Liver (tissue), 9 donors: ENCODE results near the gene CYB5RL. TPM values are rescaled to one million over a fixed set of nuclear protein-coding genes. Genes with fewer than 3 reads are reported as not detected.
A peak's percentile ranks its signal among the peaks of the same experiment; 100 is the strongest.

ENCODE experiments used
- DNase-seq: peaks from one replicate; pipeline ENCODE4 v3.0.0-alpha.2; 2017; ENCODE audit warnings: low spot score
- H3K27ac ChIP-seq, 2 donors: one replicate each; pipeline ENCODE4 v1.7.0; 2013; ENCODE audit warnings: inconsistent platforms in 2 of 2, low read length in 2 of 2, control low read depth in 1 of 2, low read depth in 1 of 2, mild to moderate bottlenecking in 1 of 2
- H3K27me3 ChIP-seq, 4 donors: one replicate each; pipeline versions ENCODE4 v1.6.1 to v1.7.0; 2013; ENCODE audit warnings: low read length in 3 of 4, inconsistent platforms in 1 of 4, mild to moderate bottlenecking in 1 of 4, moderate library complexity in 1 of 4; ENCODE audit not compliant: control insufficient read depth in 4 of 4, insufficient read depth in 4 of 4
- H3K36me3 ChIP-seq, 4 donors: one replicate each; pipeline versions ENCODE4 v1.6.1 to v1.7.0; 2013; ENCODE audit warnings: low read length in 3 of 4, mild to moderate bottlenecking in 3 of 4, low read depth in 1 of 4, moderate library complexity in 1 of 4; ENCODE audit not compliant: control insufficient read depth in 4 of 4, insufficient read depth in 3 of 4
- H3K4me1 ChIP-seq, 4 donors: one replicate each; pipeline versions ENCODE4 v1.6.1 to v1.7.0; 2013; ENCODE audit warnings: low read length in 3 of 4, mild to moderate bottlenecking in 3 of 4, moderate library complexity in 1 of 4; ENCODE audit not compliant: control insufficient read depth in 4 of 4, insufficient read depth in 4 of 4
- H3K4me3 ChIP-seq, 3 donors: one replicate each; pipeline versions ENCODE4 v1.6.1 to v1.7.0; 2013; ENCODE audit warnings: low read length in 3 of 3, control low read depth in 1 of 3, low read depth in 1 of 3, mild to moderate bottlenecking in 1 of 3
- H3K9ac ChIP-seq, 2 donors: one replicate each; pipeline ENCODE4 v1.7.0; 2013; ENCODE audit warnings: low read length in 2 of 2, mild to moderate bottlenecking in 2 of 2, moderate library complexity in 2 of 2, control low read depth in 1 of 2, low read depth in 1 of 2
- H3K9me3 ChIP-seq, 4 donors: one replicate each; pipeline versions ENCODE4 v1.6.1 to v1.7.0; 2013; ENCODE audit warnings: low read length in 3 of 4; ENCODE audit not compliant: control insufficient read depth in 4 of 4
- ATF3 ChIP-seq: IDR thresholded peaks from 2 replicates; pipeline ENCODE4 v1.6.1; 2016; ENCODE audit warnings: antibody characterized with exemption
- CTCF ChIP-seq: fragments of 150-350 bp; IDR thresholded peaks from 2 replicates; pipeline ENCODE4 v1.5.1; 2017; ENCODE audit warnings: improper control_type of control experiment, low read depth, low read length; ENCODE audit not compliant: missing input control
- EGR1 ChIP-seq, 2 donors: IDR thresholded peaks; 2 replicates each; pipeline ENCODE4 v1.6.1; 2016 to 2018; ENCODE audit warnings: antibody characterized with exemption in 2 of 2, low read depth in 2 of 2
- FOXA1 ChIP-seq: IDR thresholded peaks from 2 replicates; pipeline ENCODE4 v1.6.1; 2016; ENCODE audit warnings: antibody characterized with exemption
- FOXA2 ChIP-seq: IDR thresholded peaks from 2 replicates; pipeline ENCODE4 v1.6.1; 2016; ENCODE audit warnings: antibody characterized with exemption
- HNF4G ChIP-seq: IDR thresholded peaks from 2 replicates; pipeline ENCODE4 v1.6.1; 2016; ENCODE audit warnings: antibody characterized with exemption
- JUND ChIP-seq, 2 donors: IDR thresholded peaks; 2 replicates each; pipeline ENCODE4 v1.6.1; 2016; ENCODE audit warnings: antibody characterized with exemption in 2 of 2
- MAX ChIP-seq: IDR thresholded peaks from 2 replicates; pipeline ENCODE4 v1.6.1; 2016; ENCODE audit warnings: antibody characterized with exemption
- NR2F2 ChIP-seq: IDR thresholded peaks from 2 replicates; pipeline ENCODE4 v1.6.1; 2016; ENCODE audit warnings: antibody characterized with exemption
- RAD21 ChIP-seq, 2 donors: IDR thresholded peaks; 2 replicates each; pipeline ENCODE4 v1.6.1; 2016; ENCODE audit warnings: antibody characterized with exemption in 2 of 2, mild to moderate bottlenecking in 2 of 2
- REST ChIP-seq: IDR thresholded peaks from 2 replicates; pipeline ENCODE4 v1.6.1; 2016; ENCODE audit warnings: antibody characterized with exemption, mild to moderate bottlenecking
- RXRA ChIP-seq, 2 donors: IDR thresholded peaks; 2 replicates each; pipeline ENCODE4 v1.6.1; 2017 to 2018; ENCODE audit warnings: antibody characterized with exemption in 2 of 2, mild to moderate bottlenecking in 1 of 2
- SP1 ChIP-seq: IDR thresholded peaks from 2 replicates; pipeline ENCODE4 v1.6.1; 2018; ENCODE audit warnings: antibody characterized with exemption, mild to moderate bottlenecking
- TAF1 ChIP-seq: conservative IDR thresholded peaks from 2 replicates; pipeline ENCODE4 v1.6.1; 2016; ENCODE audit warnings: antibody characterized with exemption, mild to moderate bottlenecking
- YY1 ChIP-seq: IDR thresholded peaks from 2 replicates; pipeline ENCODE4 v1.6.1; 2016; ENCODE audit warnings: antibody characterized with exemption, mild to moderate bottlenecking
- ZBTB33 ChIP-seq: IDR thresholded peaks from 2 replicates; pipeline ENCODE4 v1.6.1; 2016; ENCODE audit warnings: antibody characterized with exemption
- WGBS: extraction: QIAGEN DNeasy Blood & Tissue Kit; methylation state at CpG from one replicate; pipeline ENCODE4 v1.1.7; 2013; 5-methylcytosine and 5-hydroxymethylcytosine counted together
- polyA plus RNA-seq, 2 donors: library from polyadenylated mRNA; stranded (reverse) in 1 of 2; unstranded in 1 of 2; fragments of 200-250 nt in 1 of 2; fragments of >200 nt in 1 of 2; fragmentation: Nextera tagmentation in 1 of 2; extraction: Ambion mirVana in 1 of 2; gene quantifications; one replicate each; pipeline versions ENCODE4 v1.2.1 to v1.2.3, GENCODE V29; 2013 to 2015
- total RNA-seq, 2 donors: library from RNA; depleted of rRNA; stranded (reverse); fragments of >200 nt; gene quantifications; one replicate each; pipeline ENCODE4 v1.2.3, GENCODE V29; 2014
- donor health status: healthy.
- donor health status: healthy.
- donor health status: healthy.
- donor health status: healthy.
- donor health status: healthy.

CYB5RL gene
- total and polyA plus RNA-seq, 4 donors, result 1.5 to 4.5 (median 2.5) TPM

GRCh38 chr1:54218883-54219687, 19.3 kb upstream of the CYB5RL start:
- peaks cover 0 to 18% (median 2%) of the 10 kb centered on the region in 4 donors for H3K4me1 ChIP-seq
- WGBS, result 80% methylated on average over 11 of the region's 11 CpGs
- no peak for DNase-seq

GRCh38 chr1:54215523-54215922, 15.7 kb upstream of the CYB5RL start:
- H3K4me3 ChIP-seq, result no peak overlapping the region
- peaks cover 17 to 82% (median 72%) of the 10 kb centered on the region in 4 donors for H3K36me3 ChIP-seq
- no peak overlapping the region for H3K27ac ChIP-seq
- 95% methylated on average over 9 of the region's 9 CpGs for WGBS
- peaks cover 0 to 15% (median 2%) of the 10 kb centered on the region in 4 donors for H3K4me1 ChIP-seq
- no peaks in the 10 kb centered on the region for H3K9me3 ChIP-seq
- TF ChIP-seq EGR1 (IDR thresholded peaks at IDR 0.05; ENCODE audit: low read depth in 2 of 2), result no peak
- no peak for TF ChIP-seq MAX
- no peak for TF ChIP-seq TAF1
- no peak for TF ChIP-seq JUND (IDR thresholded peaks at IDR 0.05)
- TF ChIP-seq FOXA2, result no peak
- no peak for TF ChIP-seq SP1
- TF ChIP-seq FOXA1, result no peak
- TF ChIP-seq ZBTB33, result no peak
- no peak for DNase-seq
- H3K9ac ChIP-seq, result no peak overlapping the region
- H3K27me3 ChIP-seq, result no peaks in the 10 kb centered on the region

More at GRCh38 chr1:54218883-54219687, 19.3 kb upstream of the CYB5RL start:
- no peaks in the 10 kb centered on the region for H3K9me3 ChIP-seq
- no peak overlapping the region for H3K4me3 ChIP-seq
- H3K9ac ChIP-seq, result no peak overlapping the region
- TF ChIP-seq RAD21 (IDR thresholded peaks at IDR 0.05) (peak in 1 of 2 donors; percentile 8), CTCF (no peak), FOXA1 (no peak)
- H3K27me3 ChIP-seq, result no peaks in the 10 kb centered on the region
- peaks cover 5 to 47% (median 45%) of the 10 kb centered on the region in 4 donors for H3K36me3 ChIP-seq
- H3K27ac ChIP-seq, result peak overlapping the region; percentile 18 to 31

GRCh38 chr1:54212872-54213271, 13.0 kb upstream of the CYB5RL start:
- no peaks in the 10 kb centered on the region for H3K27me3 ChIP-seq
- TF ChIP-seq JUND (IDR thresholded peaks at IDR 0.05) (no peak), TAF1 (no peak), FOXA2 (no peak), ATF3 (no peak), MAX (no peak), FOXA1 (no peak), EGR1 (IDR thresholded peaks at IDR 0.05; ENCODE audit: low read depth in 2 of 2) (no peak), YY1 (no peak), REST (no peak), NR2F2 (no peak), RXRA (IDR thresholded peaks at IDR 0.05) (no peak), ZBTB33 (no peak), RAD21 (IDR thresholded peaks at IDR 0.05) (no peak), HNF4G (no peak)

More at GRCh38 chr1:54212872-54213271, 13.0 kb upstream of the CYB5RL start:
- WGBS, result 75% methylated on average over 1 of the region's 1 CpG
- Histone ChIP-seq H3K4me3 (no peak overlapping the region), H3K9ac (no peak overlapping the region), H3K9me3 (no peaks in the 10 kb centered on the region), H3K4me1 (no peaks in the 10 kb centered on the region), H3K27ac (no peak overlapping the region), H3K36me3 (peaks cover 19 to 91% (median 83%) of the 10 kb centered on the region in 4 donors)
- DNase-seq, result peak; percentile 61
